WI38 (cell line): ENCODE results near the gene SUMO4.

ENCODE experiments used
- H3K4me3 ChIP-seq: 2 replicates; pipeline ENCODE4 v1.5.1; 2011; ENCODE audit warnings: low read depth, mild to moderate bottlenecking, control low read depth, low read length
- CTCF ChIP-seq: IDR thresholded peaks from 2 replicates; pipeline ENCODE4 v1.5.1; 2012; ENCODE audit warnings: low read depth, mild to moderate bottlenecking, control low read depth, low read length

Gene SUMO4

DNA sequence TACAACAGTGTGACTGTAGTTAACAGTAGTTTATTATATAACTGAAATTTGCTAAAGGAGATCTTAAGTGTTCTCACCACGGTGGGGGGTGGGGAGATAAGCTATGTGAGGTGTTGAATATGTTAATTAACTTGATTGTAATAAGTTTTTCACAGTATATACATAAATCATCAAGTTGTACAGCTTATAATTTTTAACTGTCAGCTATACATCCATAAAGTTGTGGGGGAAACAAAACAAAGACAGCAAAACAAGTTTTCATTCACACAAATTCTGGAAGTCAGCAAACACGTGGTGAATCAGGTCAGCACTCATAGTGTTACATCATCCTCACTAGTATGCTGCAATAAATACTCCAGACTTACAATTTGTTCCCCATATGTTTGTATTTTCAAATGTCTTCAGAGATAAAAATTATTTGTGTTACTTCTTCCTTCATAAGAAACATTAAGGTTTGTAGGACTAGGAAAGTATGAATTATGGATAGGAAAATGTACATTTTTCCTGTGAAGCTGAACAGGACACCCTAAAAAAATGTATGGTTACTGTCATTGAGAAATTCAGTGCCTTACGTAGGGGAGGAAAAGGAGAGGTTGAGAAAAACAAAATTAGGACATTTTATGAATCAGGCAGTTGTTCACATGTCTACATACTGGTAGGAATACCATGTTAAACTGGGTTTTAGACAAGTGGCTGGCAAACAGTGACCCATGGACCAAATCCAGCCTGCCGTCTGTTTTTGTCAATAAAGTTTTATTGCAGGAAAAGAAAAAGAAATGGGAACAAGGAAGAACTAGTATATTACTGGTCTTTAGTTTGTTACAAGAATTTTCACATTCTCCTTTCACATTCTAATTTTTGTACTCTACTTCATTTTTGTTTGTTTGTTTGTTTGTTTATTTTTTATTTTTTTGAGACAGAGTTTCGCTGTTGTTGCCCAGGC, 6.0 kb downstream of the SUMO4 start:
- H3K4me3 ChIP-seq: no peak overlapping the region
- TF ChIP-seq CTCF: no peak

GRCh38 chr6:149409617-149410016, 9.6 kb downstream of the SUMO4 start:
- no peak for TF ChIP-seq CTCF
- no peak overlapping the region for H3K4me3 ChIP-seq

DNA sequence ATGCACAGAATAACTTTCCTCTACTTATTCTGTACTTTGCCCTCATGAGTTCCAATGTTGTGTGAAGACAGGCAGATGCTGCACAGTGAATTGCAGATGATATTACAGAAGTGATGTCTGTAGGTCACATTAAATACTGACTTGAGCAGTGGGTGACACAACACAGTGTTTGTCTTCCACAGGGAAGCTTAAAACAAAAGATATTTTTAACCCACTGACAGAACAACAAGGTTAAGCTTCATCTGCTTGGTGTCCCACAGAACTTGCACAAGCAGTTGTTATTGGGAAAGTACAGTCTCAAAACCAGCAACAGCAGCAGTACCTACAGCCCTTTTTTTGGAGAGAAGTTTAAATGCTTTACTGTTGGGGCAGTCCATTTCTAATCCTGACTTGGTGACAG, 10.5 kb downstream of the SUMO4 start:
- no peak overlapping the region for H3K4me3 ChIP-seq
- no peak for TF ChIP-seq CTCF

DNA sequence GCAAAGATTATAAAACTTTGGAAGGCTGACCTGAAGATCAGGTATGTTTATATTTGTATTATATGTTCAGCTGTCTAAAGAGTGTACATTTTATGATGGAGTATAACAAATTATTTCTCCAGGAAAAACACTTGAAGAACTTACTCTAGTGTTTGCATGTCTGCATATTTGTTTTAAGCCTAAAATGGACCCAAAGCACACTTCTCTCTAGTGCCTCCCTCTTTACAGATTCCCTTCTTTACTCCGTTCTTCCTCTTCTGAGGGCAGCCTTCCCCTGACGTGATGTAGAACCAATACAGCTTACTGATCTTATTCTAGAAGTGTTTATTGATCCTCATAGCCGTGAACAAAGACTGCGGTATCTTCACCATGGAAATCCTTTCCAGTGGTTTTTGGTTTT, 13.9 kb downstream of the SUMO4 start:
- no peak for TF ChIP-seq CTCF
- no peak overlapping the region for H3K4me3 ChIP-seq

GRCh38 chr6:149414821-149415220, 14.8 kb downstream of the SUMO4 start:
- no peak for TF ChIP-seq CTCF
- no peak overlapping the region for H3K4me3 ChIP-seq

GRCh38 chr6:149419696-149420404, 19.8 kb downstream of the SUMO4 start:
- TF ChIP-seq CTCF: no peak
- H3K4me3 ChIP-seq: no peak overlapping the region

DNA sequence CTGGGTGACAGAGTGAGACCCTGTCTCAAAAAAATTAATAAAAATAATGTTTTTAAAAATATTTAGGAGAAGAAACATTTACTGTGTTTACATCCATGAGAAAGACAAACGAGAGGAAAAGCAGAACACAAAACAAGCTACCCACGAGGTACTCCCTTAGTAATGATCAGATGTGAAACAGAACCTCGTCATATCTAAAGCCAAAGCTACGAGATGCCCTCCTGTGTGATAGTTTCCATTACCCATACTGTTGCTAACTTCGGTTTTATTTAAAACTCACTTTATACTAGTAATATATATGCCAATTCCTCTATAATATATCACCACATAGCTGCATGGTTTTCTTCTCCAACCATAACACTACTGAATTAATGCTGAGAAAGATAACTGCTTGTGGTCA, 21.1 kb downstream of the SUMO4 start:
- no peak for TF ChIP-seq CTCF
- H3K4me3 ChIP-seq: no peak overlapping the region
